SK-N-SH (cell line): Measurements from ENCODE around the gene ZMAT5. TPM values are rescaled to one million over a fixed set of nuclear protein-coding genes. Genes with fewer than 3 reads are reported as not detected.

ENCODE experiments used
- CTCF ChIA-PET: fragments of 300-600, 350-600 bp; formaldehyde crosslinking; extraction: SDS; loops from one replicate; lab custom pipeline; 2021; lab: Yijun Ruan, JAX
- POLR2A ChIA-PET: fragments of 350-600 bp; sonication (Branson Sonifier 250); formaldehyde crosslinking; extraction: SDS; loops from one replicate; lab custom pipeline; 2020; ENCODE audit warnings: antibody characterized with exemption, inconsistent platforms; lab: Yijun Ruan, JAX
- DNase-seq: peaks from one replicate; pipeline ENCODE4 v3.0.0; 2012
- H2AFZ ChIP-seq: fragments of 200-600 bp; sonication (generic); 2 replicates; pipeline ENCODE4 v1.8.1; 2016; ENCODE audit warnings: antibody characterized with exemption, mild to moderate bottlenecking, low read depth
- H3F3A ChIP-seq: fragments of 200-600 bp; sonication (generic); replicated peaks from 2 replicates; pipeline ENCODE3; 2016; ENCODE audit warnings: antibody characterized with exemption, mild to moderate bottlenecking; ENCODE audit not compliant: insufficient read depth
- H3K27ac ChIP-seq, 2 experiments: fragments of 200-500 bp in 1 of 2; fragments of 200-600 bp in 1 of 2; sonication (Bioruptor generic) in 1 of 2; sonication (generic), shearing (Covaris generic) in 1 of 2; 2 replicates each; pipeline versions ENCODE4 v1.5.1 to v1.6.1; 2014 to 2016; ENCODE audit warnings: low read depth in 2 of 2, inconsistent platforms in 1 of 2, low read length in 1 of 2, mild to moderate bottlenecking in 1 of 2, mixed read lengths in 1 of 2
- H3K27me3 ChIP-seq: fragments of 200-600 bp; sonication (generic), shearing (Covaris generic); 2 replicates; pipeline ENCODE4 v1.6.1; 2016; ENCODE audit warnings: mixed run types; ENCODE audit not compliant: insufficient read depth
- H3K36me3 ChIP-seq, 2 experiments: fragments of 200-500 bp in 1 of 2; fragments of 200-600 bp in 1 of 2; sonication (Bioruptor generic) in 1 of 2; sonication (generic) in 1 of 2; replicated peaks in 1 of 2; 2 replicates each; pipeline versions ENCODE3 to v1.5.1; 2014 to 2016; ENCODE audit warnings: low read length in 1 of 2, mild to moderate bottlenecking in 1 of 2; ENCODE audit not compliant: insufficient read depth in 2 of 2, control insufficient read depth in 1 of 2
- H3K4me1 ChIP-seq, 2 experiments: fragments of 200-500 bp in 1 of 2; fragments of 200-600 bp in 1 of 2; sonication (Bioruptor generic) in 1 of 2; sonication (generic), shearing (Covaris generic) in 1 of 2; 2 replicates each; pipeline versions ENCODE4 v1.5.1 to v1.6.1; 2014 to 2016; ENCODE audit warnings: low read depth in 1 of 2, low read length in 1 of 2, mixed run types in 1 of 2; ENCODE audit not compliant: insufficient read depth in 2 of 2, control insufficient read depth in 1 of 2
- H3K4me2 ChIP-seq: fragments of 200-600 bp; sonication (generic), shearing (Covaris generic); 2 replicates; pipeline ENCODE4 v1.6.1; 2017; ENCODE audit warnings: mixed run types
- H3K4me3 ChIP-seq, 2 experiments: fragments of 200-500 bp in 1 of 2; fragments of 200-600 bp in 1 of 2; sonication (Bioruptor generic) in 1 of 2; sonication (generic), shearing (Covaris generic) in 1 of 2; 2 replicates each; pipeline versions ENCODE4 v1.5.1 to v1.8.1; 2014 to 2016; ENCODE audit warnings: low read depth in 2 of 2, inconsistent platforms in 1 of 2, low read length in 1 of 2, mild to moderate bottlenecking in 1 of 2, mixed read lengths in 1 of 2, moderate library complexity in 1 of 2
- H3K79me2 ChIP-seq: fragments of 200-600 bp; sonication (generic); 2 replicates; pipeline ENCODE4 v1.8.1; 2017; ENCODE audit warnings: mild to moderate bottlenecking; ENCODE audit not compliant: insufficient read depth
- H3K9ac ChIP-seq: fragments of 200-600 bp; sonication (generic); 2 replicates; pipeline ENCODE4 v1.6.1; 2017; ENCODE audit warnings: mixed run types
- H3K9me2 ChIP-seq: fragments of 200-600 bp; sonication (generic); 2 replicates; pipeline ENCODE4 v1.6.1; 2017; ENCODE audit warnings: mixed run types
- H3K9me3 ChIP-seq: fragments of 200-600 bp; sonication (generic); 2 replicates; pipeline ENCODE4 v1.6.1; 2017; ENCODE audit warnings: mixed run types, mild to moderate bottlenecking, moderate library complexity
- H4K20me1 ChIP-seq: fragments of 200-600 bp; sonication (generic); 2 replicates; pipeline ENCODE4 v1.6.1; 2017; ENCODE audit warnings: mild to moderate bottlenecking, mixed run types; ENCODE audit not compliant: insufficient read depth
- CHD2 ChIP-seq: fragments of 150-350 bp; IDR thresholded peaks from 2 replicates; pipeline ENCODE4 v1.6.1; 2018; ENCODE audit warnings: low read length; ENCODE audit not compliant: partially characterized antibody
- ELF1 ChIP-seq: IDR thresholded peaks from 2 replicates; pipeline ENCODE4 v1.4.0; 2012
- FOSL2 ChIP-seq: IDR thresholded peaks from 2 replicates; pipeline ENCODE4 v1.4.0; 2012; ENCODE audit warnings: low read depth, mild to moderate bottlenecking, moderate library complexity, borderline replicate concordance
- FOXJ3 ChIP-seq: sonication (generic); formaldehyde crosslinking; IDR thresholded peaks from 2 replicates; pipeline ENCODE4 v1.5.1; 2020; ENCODE audit warnings: mild to moderate bottlenecking, missing genetic modification reagents
- GABPA ChIP-seq: IDR thresholded peaks from 2 replicates; pipeline ENCODE4 v1.4.0; 2012; ENCODE audit warnings: low read depth, mild to moderate bottlenecking
- GATA2 ChIP-seq: sonication (generic); formaldehyde crosslinking; IDR thresholded peaks from 2 replicates; pipeline ENCODE4 v1.5.0; 2020; ENCODE audit warnings: mild to moderate bottlenecking, missing genetic modification reagents
- MEF2A ChIP-seq: IDR thresholded peaks from 2 replicates; pipeline ENCODE4 v1.4.0; 2012; ENCODE audit warnings: low read depth, borderline replicate concordance
- NFIC ChIP-seq: IDR thresholded peaks from 2 replicates; pipeline ENCODE4 v1.4.0; 2012; ENCODE audit warnings: borderline replicate concordance
- NRF1 ChIP-seq: IDR thresholded peaks from 2 replicates; pipeline ENCODE4 v1.6.1; 2012; ENCODE audit warnings: low read depth, mild to moderate bottlenecking, low read length
- RAD21 ChIP-seq: IDR thresholded peaks from 2 replicates; pipeline ENCODE4 v1.6.1; 2012; ENCODE audit warnings: mild to moderate bottlenecking, low read length
- RCOR1 ChIP-seq: fragments of 150-350 bp; IDR thresholded peaks from 2 replicates; pipeline ENCODE4 v1.6.1; 2017; ENCODE audit warnings: antibody characterized with exemption, low read length
- SMC3 ChIP-seq: IDR thresholded peaks from 2 replicates; pipeline ENCODE4 v1.6.1; 2012; ENCODE audit warnings: low read depth, low read length, improper control_type of control experiment
- TEAD4 ChIP-seq: IDR thresholded peaks from 2 replicates; pipeline ENCODE4 v1.4.0; 2012; ENCODE audit warnings: mild to moderate bottlenecking, borderline replicate concordance; ENCODE audit not compliant: insufficient read depth
- WGBS: methylation state at CpG from one replicate; pipeline ENCODE4 v1.1.6; 2017; ENCODE audit warnings: low lambda C conversion rate; 5-methylcytosine and 5-hydroxymethylcytosine counted together
- polyA plus RNA-seq, 3 experiments: library from polyadenylated mRNA; depleted of rRNA; stranded (reverse); fragments of >200 nt; gene quantifications; 2 replicates each; pipeline ENCODE4 v1.2.3, GENCODE V29; 2012
- TF ChIP-seq, protein P1 (sequence below): fragments of 200-600 bp; sonication (generic); IDR thresholded peaks from 2 replicates; pipeline ENCODE4 v1.6.1; 2017; ENCODE audit warnings: antibody characterized with exemption, mild to moderate bottlenecking, moderate library complexity
- TF ChIP-seq, protein P2 (sequence below): IDR thresholded peaks from 2 replicates; pipeline ENCODE4 v1.6.1; 2012; ENCODE audit warnings: mild to moderate bottlenecking, low read depth, low read length, moderate library complexity
- TF ChIP-seq, protein P3 (sequence below): fragments of 150-350 bp; IDR thresholded peaks from 2 replicates; pipeline ENCODE4 v1.6.1; 2016; ENCODE audit warnings: mild to moderate bottlenecking, low read depth, low read length
- TF ChIP-seq, protein P4 (sequence below): IDR thresholded peaks from 2 replicates; pipeline ENCODE4 v1.4.0; 2012; ENCODE audit warnings: low read depth
- TF ChIP-seq, protein P5 (sequence below): fragments of 150-350 bp; IDR thresholded peaks from 2 replicates; pipeline ENCODE4 v1.6.1; 2017; ENCODE audit warnings: antibody characterized with exemption, low read length, low read depth, borderline replicate concordance
- TF ChIP-seq, protein P6 (sequence below): IDR thresholded peaks from 2 replicates; pipeline ENCODE4 v1.4.0; 2012; ENCODE audit warnings: low read depth, borderline replicate concordance

Gene ZMAT5
- polyA plus RNA-seq, 1 of the 3 experiments (the other 2 are of a cell fraction), result 35.0 TPM

DNA sequence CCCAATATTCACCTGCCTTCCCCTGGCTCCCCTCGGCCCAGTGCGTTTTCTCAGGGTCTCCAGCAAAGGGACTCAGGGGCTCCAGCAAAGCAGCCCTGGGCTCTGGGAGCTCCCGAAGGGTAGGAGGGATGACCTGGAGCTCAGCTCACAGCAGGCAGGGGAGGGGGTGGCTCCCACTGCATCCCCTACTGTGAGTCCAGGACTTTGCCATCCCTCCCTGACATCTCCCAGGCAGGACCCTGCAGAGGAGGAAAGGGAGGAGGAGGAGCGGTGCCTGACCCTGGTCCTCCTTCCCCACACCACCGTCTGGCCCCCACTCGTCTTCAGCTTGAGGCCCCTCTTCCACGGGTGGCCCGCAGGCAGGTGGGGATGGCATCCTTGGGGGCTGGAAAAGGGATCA lies 42.0 kb downstream of the ZMAT5 start (continued):
- TF ChIP-seq, protein P1, sequence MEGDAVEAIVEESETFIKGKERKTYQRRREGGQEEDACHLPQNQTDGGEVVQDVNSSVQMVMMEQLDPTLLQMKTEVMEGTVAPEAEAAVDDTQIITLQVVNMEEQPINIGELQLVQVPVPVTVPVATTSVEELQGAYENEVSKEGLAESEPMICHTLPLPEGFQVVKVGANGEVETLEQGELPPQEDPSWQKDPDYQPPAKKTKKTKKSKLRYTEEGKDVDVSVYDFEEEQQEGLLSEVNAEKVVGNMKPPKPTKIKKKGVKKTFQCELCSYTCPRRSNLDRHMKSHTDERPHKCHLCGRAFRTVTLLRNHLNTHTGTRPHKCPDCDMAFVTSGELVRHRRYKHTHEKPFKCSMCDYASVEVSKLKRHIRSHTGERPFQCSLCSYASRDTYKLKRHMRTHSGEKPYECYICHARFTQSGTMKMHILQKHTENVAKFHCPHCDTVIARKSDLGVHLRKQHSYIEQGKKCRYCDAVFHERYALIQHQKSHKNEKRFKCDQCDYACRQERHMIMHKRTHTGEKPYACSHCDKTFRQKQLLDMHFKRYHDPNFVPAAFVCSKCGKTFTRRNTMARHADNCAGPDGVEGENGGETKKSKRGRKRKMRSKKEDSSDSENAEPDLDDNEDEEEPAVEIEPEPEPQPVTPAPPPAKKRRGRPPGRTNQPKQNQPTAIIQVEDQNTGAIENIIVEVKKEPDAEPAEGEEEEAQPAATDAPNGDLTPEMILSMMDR, result no peak

DNA sequence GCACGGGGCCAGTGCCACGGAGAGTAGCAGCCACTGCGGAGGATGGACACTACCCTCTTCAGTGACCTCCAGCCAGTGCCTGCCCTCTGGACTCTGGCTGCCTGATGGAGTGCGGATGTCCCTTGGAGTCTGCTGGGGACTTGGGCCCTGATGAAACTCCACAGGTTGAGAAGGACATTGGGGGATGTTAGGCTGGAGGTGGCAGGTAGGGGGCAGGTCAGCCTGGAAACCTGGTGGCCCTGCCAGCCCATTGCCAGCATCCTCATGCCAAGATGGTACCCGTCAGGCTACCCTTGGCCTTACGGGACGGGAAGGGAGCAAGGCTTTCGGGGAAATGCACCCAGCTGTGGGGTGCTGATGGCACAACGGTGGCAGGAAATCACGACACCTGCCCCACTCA lies 43.0 kb downstream of the ZMAT5 start:
- H3K4me1 ChIP-seq, result peaks cover 0 to 47% of the 10 kb centered on the region in 2 experiments; a peak in 1 of 4 replicates
- DNase-seq, result peak; percentile 31
- H3K4me3 ChIP-seq, result no peak overlapping the region
- CTCF ChIA-PET, result interaction anchor here (1.0 to 3.0 kb wide), 4 partner anchors 9 to 281 kb away, joined by 3 to 14 read pairs (median 6); no protein-coding TSS in a partner anchor
- no peak overlapping the region for H3K27ac ChIP-seq
- POLR2A ChIA-PET, result interaction anchor here (2.4 kb wide), 1 partner anchor 10 kb away, joined by 9 read pairs; no protein-coding TSS in a partner anchor
- no peaks in the 10 kb centered on the region for H3F3A ChIP-seq
- 94% methylated on average over 3 of the region's 10 CpGs for WGBS
- no peaks in the 10 kb centered on the region for H3K79me2 ChIP-seq
- no peaks in the 10 kb centered on the region for H3K36me3 ChIP-seq
- no peak overlapping the region for H3K9ac ChIP-seq
- TF ChIP-seq ELF1 (no peak), TEAD4 (no peak), CHD2 (no peak), SMC3 (no peak), GABPA (no peak), RCOR1 (no peak), GATA2 (CRISPR knock-in tag) (no peak), NRF1 (no peak), NFIC (no peak), FOSL2 (no peak), RAD21 (no peak), FOXJ3 (CRISPR knock-in tag) (no peak), MEF2A (no peak)
- TF ChIP-seq, protein P2, sequence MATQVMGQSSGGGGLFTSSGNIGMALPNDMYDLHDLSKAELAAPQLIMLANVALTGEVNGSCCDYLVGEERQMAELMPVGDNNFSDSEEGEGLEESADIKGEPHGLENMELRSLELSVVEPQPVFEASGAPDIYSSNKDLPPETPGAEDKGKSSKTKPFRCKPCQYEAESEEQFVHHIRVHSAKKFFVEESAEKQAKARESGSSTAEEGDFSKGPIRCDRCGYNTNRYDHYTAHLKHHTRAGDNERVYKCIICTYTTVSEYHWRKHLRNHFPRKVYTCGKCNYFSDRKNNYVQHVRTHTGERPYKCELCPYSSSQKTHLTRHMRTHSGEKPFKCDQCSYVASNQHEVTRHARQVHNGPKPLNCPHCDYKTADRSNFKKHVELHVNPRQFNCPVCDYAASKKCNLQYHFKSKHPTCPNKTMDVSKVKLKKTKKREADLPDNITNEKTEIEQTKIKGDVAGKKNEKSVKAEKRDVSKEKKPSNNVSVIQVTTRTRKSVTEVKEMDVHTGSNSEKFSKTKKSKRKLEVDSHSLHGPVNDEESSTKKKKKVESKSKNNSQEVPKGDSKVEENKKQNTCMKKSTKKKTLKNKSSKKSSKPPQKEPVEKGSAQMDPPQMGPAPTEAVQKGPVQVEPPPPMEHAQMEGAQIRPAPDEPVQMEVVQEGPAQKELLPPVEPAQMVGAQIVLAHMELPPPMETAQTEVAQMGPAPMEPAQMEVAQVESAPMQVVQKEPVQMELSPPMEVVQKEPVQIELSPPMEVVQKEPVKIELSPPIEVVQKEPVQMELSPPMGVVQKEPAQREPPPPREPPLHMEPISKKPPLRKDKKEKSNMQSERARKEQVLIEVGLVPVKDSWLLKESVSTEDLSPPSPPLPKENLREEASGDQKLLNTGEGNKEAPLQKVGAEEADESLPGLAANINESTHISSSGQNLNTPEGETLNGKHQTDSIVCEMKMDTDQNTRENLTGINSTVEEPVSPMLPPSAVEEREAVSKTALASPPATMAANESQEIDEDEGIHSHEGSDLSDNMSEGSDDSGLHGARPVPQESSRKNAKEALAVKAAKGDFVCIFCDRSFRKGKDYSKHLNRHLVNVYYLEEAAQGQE, result no peak
- TF ChIP-seq, protein P1, result no peak
- TF ChIP-seq, protein P3, sequence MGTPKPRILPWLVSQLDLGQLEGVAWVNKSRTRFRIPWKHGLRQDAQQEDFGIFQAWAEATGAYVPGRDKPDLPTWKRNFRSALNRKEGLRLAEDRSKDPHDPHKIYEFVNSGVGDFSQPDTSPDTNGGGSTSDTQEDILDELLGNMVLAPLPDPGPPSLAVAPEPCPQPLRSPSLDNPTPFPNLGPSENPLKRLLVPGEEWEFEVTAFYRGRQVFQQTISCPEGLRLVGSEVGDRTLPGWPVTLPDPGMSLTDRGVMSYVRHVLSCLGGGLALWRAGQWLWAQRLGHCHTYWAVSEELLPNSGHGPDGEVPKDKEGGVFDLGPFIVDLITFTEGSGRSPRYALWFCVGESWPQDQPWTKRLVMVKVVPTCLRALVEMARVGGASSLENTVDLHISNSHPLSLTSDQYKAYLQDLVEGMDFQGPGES, result no peak
- TF ChIP-seq, protein P4, sequence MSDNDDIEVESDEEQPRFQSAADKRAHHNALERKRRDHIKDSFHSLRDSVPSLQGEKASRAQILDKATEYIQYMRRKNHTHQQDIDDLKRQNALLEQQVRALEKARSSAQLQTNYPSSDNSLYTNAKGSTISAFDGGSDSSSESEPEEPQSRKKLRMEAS, result no peak
- TF ChIP-seq, protein P5, sequence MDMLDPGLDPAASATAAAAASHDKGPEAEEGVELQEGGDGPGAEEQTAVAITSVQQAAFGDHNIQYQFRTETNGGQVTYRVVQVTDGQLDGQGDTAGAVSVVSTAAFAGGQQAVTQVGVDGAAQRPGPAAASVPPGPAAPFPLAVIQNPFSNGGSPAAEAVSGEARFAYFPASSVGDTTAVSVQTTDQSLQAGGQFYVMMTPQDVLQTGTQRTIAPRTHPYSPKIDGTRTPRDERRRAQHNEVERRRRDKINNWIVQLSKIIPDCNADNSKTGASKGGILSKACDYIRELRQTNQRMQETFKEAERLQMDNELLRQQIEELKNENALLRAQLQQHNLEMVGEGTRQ, result no peak
- TF ChIP-seq, protein P6, sequence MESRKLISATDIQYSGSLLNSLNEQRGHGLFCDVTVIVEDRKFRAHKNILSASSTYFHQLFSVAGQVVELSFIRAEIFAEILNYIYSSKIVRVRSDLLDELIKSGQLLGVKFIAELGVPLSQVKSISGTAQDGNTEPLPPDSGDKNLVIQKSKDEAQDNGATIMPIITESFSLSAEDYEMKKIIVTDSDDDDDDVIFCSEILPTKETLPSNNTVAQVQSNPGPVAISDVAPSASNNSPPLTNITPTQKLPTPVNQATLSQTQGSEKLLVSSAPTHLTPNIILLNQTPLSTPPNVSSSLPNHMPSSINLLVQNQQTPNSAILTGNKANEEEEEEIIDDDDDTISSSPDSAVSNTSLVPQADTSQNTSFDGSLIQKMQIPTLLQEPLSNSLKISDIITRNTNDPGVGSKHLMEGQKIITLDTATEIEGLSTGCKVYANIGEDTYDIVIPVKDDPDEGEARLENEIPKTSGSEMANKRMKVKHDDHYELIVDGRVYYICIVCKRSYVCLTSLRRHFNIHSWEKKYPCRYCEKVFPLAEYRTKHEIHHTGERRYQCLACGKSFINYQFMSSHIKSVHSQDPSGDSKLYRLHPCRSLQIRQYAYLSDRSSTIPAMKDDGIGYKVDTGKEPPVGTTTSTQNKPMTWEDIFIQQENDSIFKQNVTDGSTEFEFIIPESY, result no peak
- H3K4me2 ChIP-seq, result no peak overlapping the region
- peaks cover 16% of the 10 kb centered on the region; the same call in 1 of the 2 replicates for H3K27me3 ChIP-seq
- H3K9me2 ChIP-seq, result no peaks in the 10 kb centered on the region
- peaks cover 6% of the 10 kb centered on the region; the same call in 1 of the 2 replicates for H4K20me1 ChIP-seq
- H3K9me3 ChIP-seq, result no peaks in the 10 kb centered on the region
- no peak overlapping the region for H2AFZ ChIP-seq
